ENCODE results near the gene MTTP.

GRCh38 chr4:99670409-99671073, 95.9 kb downstream of the MTTP start:
- TF ChIP-seq, protein P1, sequence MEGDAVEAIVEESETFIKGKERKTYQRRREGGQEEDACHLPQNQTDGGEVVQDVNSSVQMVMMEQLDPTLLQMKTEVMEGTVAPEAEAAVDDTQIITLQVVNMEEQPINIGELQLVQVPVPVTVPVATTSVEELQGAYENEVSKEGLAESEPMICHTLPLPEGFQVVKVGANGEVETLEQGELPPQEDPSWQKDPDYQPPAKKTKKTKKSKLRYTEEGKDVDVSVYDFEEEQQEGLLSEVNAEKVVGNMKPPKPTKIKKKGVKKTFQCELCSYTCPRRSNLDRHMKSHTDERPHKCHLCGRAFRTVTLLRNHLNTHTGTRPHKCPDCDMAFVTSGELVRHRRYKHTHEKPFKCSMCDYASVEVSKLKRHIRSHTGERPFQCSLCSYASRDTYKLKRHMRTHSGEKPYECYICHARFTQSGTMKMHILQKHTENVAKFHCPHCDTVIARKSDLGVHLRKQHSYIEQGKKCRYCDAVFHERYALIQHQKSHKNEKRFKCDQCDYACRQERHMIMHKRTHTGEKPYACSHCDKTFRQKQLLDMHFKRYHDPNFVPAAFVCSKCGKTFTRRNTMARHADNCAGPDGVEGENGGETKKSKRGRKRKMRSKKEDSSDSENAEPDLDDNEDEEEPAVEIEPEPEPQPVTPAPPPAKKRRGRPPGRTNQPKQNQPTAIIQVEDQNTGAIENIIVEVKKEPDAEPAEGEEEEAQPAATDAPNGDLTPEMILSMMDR (conservative IDR thresholded peaks at IDR 0.05; ENCODE audit: low read length): no peak
- TF ChIP-seq EZH2phosphoT487 (IDR thresholded peaks at IDR 0.05; ENCODE audit: borderline replicate concordance, low read depth, low read length): no peak

Measured in OCI-LY7 (cell line).